ENCODE measurements around the gene CCDC38. TPM values are rescaled to one million over a fixed set of nuclear protein-coding genes. Genes with fewer than 3 reads are reported as not detected.

Gene CCDC38
- total and polyA plus RNA-seq, 9 donors = 0.22 to 0.37 (median 0.25) TPM; not detected in 6

- no peak for DNase-seq
- intact Hi-C loops (cut with DNase I) = no loop called here
- no peaks in the 10 kb centered on the region for H3K27me3 ChIP-seq
- H3K27ac ChIP-seq = no peak overlapping the region
- H3K9me3 ChIP-seq = no peaks in the 10 kb centered on the region
- TF ChIP-seq EP300 (IDR thresholded peaks at IDR 0.05) (no peak), CTCF (IDR thresholded peaks at IDR 0.05) (no peak), POLR2A (IDR thresholded peaks at IDR 0.05) (no peak)
- no peaks in the 10 kb centered on the region for H3K36me3 ChIP-seq
- no peaks in the 10 kb centered on the region for H3K4me1 ChIP-seq (ENCODE audit: insufficient read depth)
- WGBS, 3 donors = 66 to 83% (median 67%) methylated on average over 3 of the region's 3 CpGs
- H3K4me3 ChIP-seq = no peak overlapping the region
Observed at GRCh38 chr12:95978774-95979173, 36.4 kb upstream of the CCDC38 start.

- H3K36me3 ChIP-seq = no peaks in the 10 kb centered on the region
- no peaks in the 10 kb centered on the region for H3K27me3 ChIP-seq
- no peak for TF ChIP-seq CTCF (IDR thresholded peaks at IDR 0.05)
- no peak for TF ChIP-seq POLR2A (IDR thresholded peaks at IDR 0.05)
- TF ChIP-seq EP300 (IDR thresholded peaks at IDR 0.05) = no peak
- H3K9me3 ChIP-seq = no peaks in the 10 kb centered on the region
- no peak overlapping the region for H3K27ac ChIP-seq
- H3K4me3 ChIP-seq = no peak overlapping the region
- intact Hi-C loops (cut with DNase I) = no loop called here
- no peaks in the 10 kb centered on the region for H3K4me1 ChIP-seq (ENCODE audit: insufficient read depth)
- 85 to 93% (median 90%) methylated on average over 5 of the region's 5 CpGs for WGBS, 3 donors
- DNase-seq = no peak
Observed at GRCh38 chr12:95978351-95978750, 35.9 kb upstream of the CCDC38 start.

GRCh38 chr12:95977764-95978305, 35.4 kb upstream of the CCDC38 start:
- no peak overlapping the region for H3K4me3 ChIP-seq
- WGBS, 3 donors = 81 to 86% (median 82%) methylated on average over 11 of the region's 11 CpGs

GRCh38 chr12:95976416-95976832, 34.0 kb upstream of the CCDC38 start:
- Histone ChIP-seq H3K36me3 (no peaks in the 10 kb centered on the region), H3K27me3 (no peaks in the 10 kb centered on the region), H3K27ac (no peak overlapping the region), H3K4me3 (no peak overlapping the region), H3K9me3 (no peaks in the 10 kb centered on the region), H3K4me1 (ENCODE audit: insufficient read depth) (no peaks in the 10 kb centered on the region)
- intact Hi-C loops (cut with DNase I) = no loop called here
- 91 to 93% (median 92%) methylated on average over 8 of the region's 8 CpGs for WGBS, 3 donors
- DNase-seq = no peak
- TF ChIP-seq EP300 (IDR thresholded peaks at IDR 0.05) (no peak), CTCF (IDR thresholded peaks at IDR 0.05) (no peak), POLR2A (IDR thresholded peaks at IDR 0.05) (no peak)

More at GRCh38 chr12:95977764-95978305, 35.4 kb upstream of the CCDC38 start:
- Histone ChIP-seq H3K4me1 (ENCODE audit: insufficient read depth) (no peaks in the 10 kb centered on the region), H3K36me3 (no peaks in the 10 kb centered on the region), H3K9me3 (no peaks in the 10 kb centered on the region), H3K27ac (no peak overlapping the region), H3K27me3 (no peaks in the 10 kb centered on the region)
- TF ChIP-seq POLR2A (IDR thresholded peaks at IDR 0.05) (no peak), EP300 (IDR thresholded peaks at IDR 0.05) (no peak), CTCF (IDR thresholded peaks at IDR 0.05) (no peak)
- no peak for DNase-seq
- intact Hi-C loops (cut with DNase I) = no loop called here

Measured in ovary (tissue), 9 donors.